Brain microvascular endothelial cell (primary cell): ENCODE measurements around the gene SDK2.

ENCODE experiments used
- DNase-seq: peaks from one replicate; pipeline ENCODE4 v3.0.0-alpha.2; 2020
- H3K27ac ChIP-seq: fragments of 250-450 bp; sonication (Bioruptor Pico); 2 replicates; pipeline ENCODE4 v1.5.1; 2020; ENCODE audit warnings: mild to moderate bottlenecking, moderate library complexity
- H3K27me3 ChIP-seq: fragments of 250-450 bp; sonication (Bioruptor Pico); replicated peaks from 2 replicates; pipeline ENCODE4 v1.5.1; 2020; ENCODE audit warnings: mild to moderate bottlenecking
- H3K36me3 ChIP-seq: fragments of 250-450 bp; sonication (Bioruptor Pico); replicated peaks from 2 replicates; pipeline ENCODE4 v1.5.1; 2020; ENCODE audit warnings: mild to moderate bottlenecking
- H3K4me3 ChIP-seq: 2 replicates; pipeline ENCODE4 v1.5.1; 2011; ENCODE audit warnings: low read depth, mild to moderate bottlenecking, control low read depth, low read length, moderate library complexity
- in situ Hi-C: cut with HindIII; loops from 2 replicates; pipeline ENCODE4 v1.10.0; 2017; ENCODE audit warnings: low sequenced_read_pairs, low pct_ligation_motif_present
- TF ChIP-seq, protein P1 (sequence below): IDR thresholded peaks from 2 replicates; pipeline ENCODE4 v1.5.1; 2011; ENCODE audit warnings: low read depth, mild to moderate bottlenecking, moderate library complexity, low read length, control low read depth, inconsistent platforms; ENCODE audit errors: missing control alignments

The SDK2 gene

DNA sequence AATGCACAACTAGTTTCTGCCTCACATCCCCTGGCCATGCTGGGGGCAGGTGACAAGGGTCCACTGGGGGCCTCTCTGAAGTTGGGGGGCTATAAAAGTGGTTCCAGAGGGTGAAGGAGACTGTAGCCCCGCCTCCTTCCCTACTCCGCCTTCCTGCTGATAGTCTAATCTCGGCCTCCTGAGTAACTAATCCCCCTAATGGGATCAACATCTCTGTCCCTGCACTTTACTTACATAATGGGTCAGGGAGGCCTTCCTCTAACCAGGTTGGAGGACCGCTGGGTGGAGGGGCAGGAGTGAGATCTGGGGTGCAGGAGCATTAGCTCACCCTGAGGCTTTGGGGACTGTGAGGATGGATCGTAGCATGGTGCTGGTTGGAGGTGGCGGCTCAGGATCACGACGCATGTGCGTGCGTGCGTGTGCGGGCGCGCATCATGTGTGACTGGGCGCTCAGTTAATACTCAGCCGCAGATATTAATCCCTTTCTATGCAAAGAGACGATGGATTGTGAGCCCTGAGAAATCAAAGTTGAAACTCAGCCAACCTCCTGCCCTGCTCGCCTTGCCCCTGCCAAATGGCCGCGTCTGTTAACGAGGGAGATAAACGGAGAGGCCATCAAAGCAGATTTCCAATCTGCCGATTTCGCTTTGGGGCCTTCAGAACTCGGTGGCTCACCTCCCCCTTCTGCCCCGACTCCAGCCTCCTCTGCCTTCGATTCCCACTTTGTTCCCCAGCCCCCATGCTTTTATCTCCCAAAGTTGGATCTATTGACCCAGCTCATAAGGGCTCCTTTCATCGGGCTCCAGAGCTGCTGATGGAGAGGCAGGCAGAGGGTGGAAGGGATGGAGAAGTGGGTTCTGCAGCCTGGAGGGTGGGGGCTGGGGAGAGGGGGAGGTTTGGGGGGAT is 107.3 kb downstream of the SDK2 start:
- Histone ChIP-seq H3K27me3 (no peaks in the 10 kb centered on the region), H3K27ac (no peak overlapping the region), H3K36me3 (no peaks in the 10 kb centered on the region), H3K4me3 (no peak overlapping the region)
- TF ChIP-seq, protein P1, sequence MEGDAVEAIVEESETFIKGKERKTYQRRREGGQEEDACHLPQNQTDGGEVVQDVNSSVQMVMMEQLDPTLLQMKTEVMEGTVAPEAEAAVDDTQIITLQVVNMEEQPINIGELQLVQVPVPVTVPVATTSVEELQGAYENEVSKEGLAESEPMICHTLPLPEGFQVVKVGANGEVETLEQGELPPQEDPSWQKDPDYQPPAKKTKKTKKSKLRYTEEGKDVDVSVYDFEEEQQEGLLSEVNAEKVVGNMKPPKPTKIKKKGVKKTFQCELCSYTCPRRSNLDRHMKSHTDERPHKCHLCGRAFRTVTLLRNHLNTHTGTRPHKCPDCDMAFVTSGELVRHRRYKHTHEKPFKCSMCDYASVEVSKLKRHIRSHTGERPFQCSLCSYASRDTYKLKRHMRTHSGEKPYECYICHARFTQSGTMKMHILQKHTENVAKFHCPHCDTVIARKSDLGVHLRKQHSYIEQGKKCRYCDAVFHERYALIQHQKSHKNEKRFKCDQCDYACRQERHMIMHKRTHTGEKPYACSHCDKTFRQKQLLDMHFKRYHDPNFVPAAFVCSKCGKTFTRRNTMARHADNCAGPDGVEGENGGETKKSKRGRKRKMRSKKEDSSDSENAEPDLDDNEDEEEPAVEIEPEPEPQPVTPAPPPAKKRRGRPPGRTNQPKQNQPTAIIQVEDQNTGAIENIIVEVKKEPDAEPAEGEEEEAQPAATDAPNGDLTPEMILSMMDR: no peak
- in situ Hi-C loops: no loop called here
- no peak for DNase-seq

DNA sequence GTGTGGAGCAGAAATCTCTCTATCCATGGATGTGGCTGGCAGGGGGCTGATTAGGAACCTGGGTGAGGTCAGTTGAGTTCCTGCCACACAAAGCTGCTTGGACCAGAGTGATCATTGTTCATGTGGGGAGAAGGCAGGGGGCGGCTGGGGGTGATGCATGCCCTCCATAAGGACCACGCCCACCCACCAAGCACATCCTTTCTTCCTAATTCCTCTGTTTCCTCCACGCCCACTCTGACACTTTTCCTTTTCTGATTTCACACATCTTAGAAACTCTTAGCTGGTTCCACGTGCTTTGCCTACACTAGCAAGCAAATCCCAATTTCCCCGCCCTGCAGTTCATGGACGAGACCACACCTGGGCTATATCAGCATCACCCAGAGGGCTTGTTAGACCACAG is 108.5 kb downstream of the SDK2 start:
- DNase-seq: no peak
- H3K27ac ChIP-seq: no peak overlapping the region
- no peaks in the 10 kb centered on the region for H3K36me3 ChIP-seq
- no peaks in the 10 kb centered on the region for H3K27me3 ChIP-seq
- TF ChIP-seq, protein P1: no peak
- in situ Hi-C loops: no loop called here
- no peak overlapping the region for H3K4me3 ChIP-seq

DNA sequence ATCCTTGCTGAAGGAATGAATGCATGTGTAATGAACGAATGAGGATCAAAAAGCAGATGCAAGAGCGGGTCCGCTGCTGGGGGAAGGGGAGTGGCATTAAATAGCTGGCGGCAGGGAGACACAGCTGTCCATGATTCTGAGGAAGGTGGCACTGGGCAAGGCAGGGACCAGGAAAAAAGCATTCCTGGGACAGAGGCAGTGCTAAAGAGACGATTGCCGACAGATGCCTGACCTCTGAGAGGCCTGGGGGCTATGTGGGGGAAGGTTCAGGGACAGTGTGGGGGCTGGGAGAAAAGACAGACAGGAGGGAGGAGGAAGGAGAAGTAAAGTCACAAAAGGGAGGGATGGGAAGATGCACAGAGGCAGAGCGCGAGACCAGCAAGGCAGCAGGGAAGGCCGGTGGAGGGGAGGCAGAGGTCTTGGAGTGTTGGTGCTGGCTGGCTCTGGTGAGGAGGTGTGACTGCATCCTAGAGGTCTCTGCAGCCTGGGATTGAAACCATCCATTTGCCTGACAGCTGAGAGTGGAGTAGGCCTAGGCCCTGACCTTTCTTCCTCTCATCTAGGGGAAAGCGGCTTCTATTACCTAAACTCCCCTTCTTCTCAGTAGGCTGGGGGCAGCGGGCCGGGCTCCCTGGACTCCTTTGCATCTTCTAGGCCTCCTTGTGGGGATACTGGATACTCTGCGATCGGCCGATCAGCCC is 109.9 kb downstream of the SDK2 start:
- no peaks in the 10 kb centered on the region for H3K36me3 ChIP-seq
- in situ Hi-C loops: no loop called here
- no peaks in the 10 kb centered on the region for H3K27me3 ChIP-seq
- TF ChIP-seq, protein P1: no peak
- H3K27ac ChIP-seq: no peak overlapping the region
- no peak overlapping the region for H3K4me3 ChIP-seq
- DNase-seq: no peak

DNA sequence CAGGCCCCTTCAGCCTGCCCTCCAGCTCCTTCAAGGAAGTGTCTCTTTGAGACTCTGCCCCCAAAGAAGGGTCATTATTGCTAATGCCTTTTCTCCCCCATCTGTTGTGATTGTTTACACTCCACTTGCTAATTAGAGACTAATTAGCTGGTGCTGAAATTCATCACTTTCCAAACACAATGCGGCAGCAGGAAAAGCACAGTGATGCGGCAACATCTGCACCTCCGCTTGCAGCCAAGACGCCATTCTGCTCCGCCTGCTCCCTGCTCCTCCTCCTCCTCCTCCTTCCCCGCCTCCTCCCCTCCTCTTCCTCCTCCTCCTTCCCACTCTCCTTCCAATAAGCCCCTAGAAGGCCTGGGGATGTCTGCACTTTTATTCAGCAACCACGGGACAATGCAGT is 110.5 kb downstream of the SDK2 start:
- in situ Hi-C loops: no loop called here
- H3K4me3 ChIP-seq: no peak overlapping the region
- no peaks in the 10 kb centered on the region for H3K27me3 ChIP-seq
- TF ChIP-seq, protein P1: no peak
- H3K27ac ChIP-seq: no peak overlapping the region
- DNase-seq: no peak
- H3K36me3 ChIP-seq: no peaks in the 10 kb centered on the region

DNA sequence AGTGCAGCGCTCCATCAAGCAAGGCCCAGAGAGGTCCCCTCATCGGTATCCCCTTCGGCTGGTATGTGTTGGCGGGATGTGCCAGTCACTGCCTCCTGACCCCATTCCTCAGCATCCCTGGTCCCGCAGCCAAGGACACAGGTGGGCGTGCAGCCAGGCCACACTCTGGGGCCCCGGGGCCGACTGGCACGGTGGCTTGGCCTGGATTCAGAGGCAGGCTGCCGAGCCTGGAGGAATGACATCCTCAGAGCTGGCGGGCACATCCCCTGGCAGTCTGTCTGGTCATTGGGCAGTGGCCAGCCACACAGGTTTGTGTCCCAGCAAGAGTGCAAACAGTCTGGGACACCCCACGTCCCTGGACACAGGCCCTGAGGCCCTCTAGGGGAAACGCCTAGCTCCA is 111.1 kb downstream of the SDK2 start:
- H3K36me3 ChIP-seq: no peaks in the 10 kb centered on the region
- H3K27me3 ChIP-seq: no peaks in the 10 kb centered on the region
- in situ Hi-C loops: no loop called here
- no peak for DNase-seq
- TF ChIP-seq, protein P1: no peak
- no peak overlapping the region for H3K4me3 ChIP-seq
- no peak overlapping the region for H3K27ac ChIP-seq
